CD4-positive, CD25-positive, alpha-beta regulatory T cell (primary cell): ENCODE measurements around the gene SIAE. TPM values are rescaled to one million over a fixed set of nuclear protein-coding genes. Genes with fewer than 3 reads are reported as not detected.
A peak's percentile ranks its signal among the peaks of the same experiment; 100 is the strongest.

Source experiments
- ATAC-seq, 2 donors: fragments of 150-1000 bp; cut with Tn5 transposase; one replicate each; pipeline ENCODE4 v1.10.0; 2021; ENCODE audit warnings: low read depth in 2 of 2, moderate number of reproducible peaks in 2 of 2, moderate library complexity in 1 of 2
- DNase-seq, 3 donors: peaks; one replicate each; pipeline versions ENCODE4 v3.0.0 to v3.0.0-alpha.2; 2012 to 2022; ENCODE audit warnings: mixed read lengths in 1 of 3
- H3K27ac ChIP-seq: one replicate; pipeline ENCODE4 v1.7.0; 2013; ENCODE audit warnings: mild to moderate bottlenecking, low read length; ENCODE audit not compliant: insufficient read depth, poor library complexity, severe bottlenecking
- H3K27me3 ChIP-seq: one replicate; pipeline ENCODE4 v1.7.0; 2013; ENCODE audit warnings: low read length; ENCODE audit not compliant: control insufficient read depth, insufficient read depth
- H3K36me3 ChIP-seq: one replicate; pipeline ENCODE4 v1.7.0; 2013; ENCODE audit warnings: mild to moderate bottlenecking, low read length, moderate library complexity; ENCODE audit not compliant: control insufficient read depth, insufficient read depth
- H3K4me1 ChIP-seq: 2 replicates; pipeline ENCODE4 v1.7.0; 2013; ENCODE audit warnings: mild to moderate bottlenecking, low read length; ENCODE audit not compliant: insufficient read depth, control insufficient read depth, poor library complexity, severe bottlenecking
- H3K4me3 ChIP-seq: one replicate; pipeline ENCODE4 v1.7.0; 2013; ENCODE audit warnings: low read depth, mild to moderate bottlenecking, low read length, moderate library complexity
- H3K9me3 ChIP-seq, 2 experiments: 1 replicate in 1 of 2; 2 replicates in 1 of 2; pipeline ENCODE4 v1.7.0; 2013; ENCODE audit warnings: low read length in 2 of 2, mild to moderate bottlenecking in 1 of 2, moderate library complexity in 1 of 2; ENCODE audit not compliant: control insufficient read depth in 2 of 2
- H3K27ac Mint-ChIP-seq, 3 donors: one replicate each; pipeline ENCODE4 v1.8.0; 2020 to 2022; ENCODE audit warnings: mild to moderate bottlenecking in 3 of 3, mixed read lengths in 3 of 3, moderate library complexity in 2 of 3
- H3K27me3 Mint-ChIP-seq: one replicate; pipeline ENCODE4 v1.8.0; 2022; ENCODE audit warnings: mild to moderate bottlenecking, mixed read lengths
- H3K36me3 Mint-ChIP-seq: one replicate; pipeline ENCODE4 v1.8.0; 2020; ENCODE audit warnings: mixed read lengths
- H3K4me1 Mint-ChIP-seq, 4 donors: one replicate each; pipeline ENCODE4 v1.8.0; 2020 to 2022; ENCODE audit warnings: mixed read lengths in 4 of 4, mild to moderate bottlenecking in 1 of 4
- H3K4me3 Mint-ChIP-seq, 4 donors: one replicate each; pipeline ENCODE4 v1.8.0; 2020 to 2022; ENCODE audit warnings: mild to moderate bottlenecking in 4 of 4, mixed read lengths in 4 of 4, moderate library complexity in 3 of 4
- H3K9me3 Mint-ChIP-seq, 7 donors: one replicate each; pipeline ENCODE4 v1.8.0; 2020 to 2022; ENCODE audit warnings: mixed read lengths in 7 of 7, mild to moderate bottlenecking in 3 of 7, moderate library complexity in 2 of 7
- polyA plus RNA-seq, 4 donors: library from polyadenylated mRNA; unstranded; fragments of 300-500 nt; fragmentation: Illumina TruSeq; gene quantifications; one replicate each; pipeline ENCODE4 v1.2.3, GENCODE V29; 2021
- total RNA-seq: library from RNA; stranded (reverse); gene quantifications from one replicate; pipeline ENCODE4 v1.2.3, GENCODE V29; 2022

SIAE gene
- total RNA-seq = 5.0 TPM
- 1 to 10 TPM; 1.4 to 3.0 (median 2.3) TPM for polyA plus RNA-seq

- Mint-ChIP-seq H3K4me3 (peak within 1 kb of the TSS; percentile 85 to 94 (median 90)), H3K36me3 (no peaks in the 10 kb centered on the region), H3K9me3 (peaks cover 0 to 1% (median 0%) of the 10 kb centered on the region in 7 donors), H3K4me1 (peaks cover 0 to 40% (median 23%) of the 10 kb centered on the region in 4 donors), H3K27me3 (peaks cover 20% of the 10 kb centered on the region), H3K27ac (peak within 1 kb of the TSS; percentile 90 to 96 (median 92))
- peak within 1 kb of the TSS; percentile 80 for H3K27ac ChIP-seq
- H3K27me3 ChIP-seq = peaks cover 5% of the 10 kb centered on the region
- H3K9me3 ChIP-seq = no peaks in the 10 kb centered on the region
- DNase-seq (peak; percentile 80 to 96 (median 88)), ATAC-seq (peak; percentile 85 to 87)
- H3K4me1 ChIP-seq = peaks cover 22% of the 10 kb centered on the region
- H3K36me3 ChIP-seq = no peaks in the 10 kb centered on the region
- H3K4me3 ChIP-seq = peak within 1 kb of the TSS; percentile 51
These were observed at the start of gene SIAE, which contains the start of gene SPA17 for GRCh38 chr11:124673333-124674167. Gene SIAE (minus strand): TSS chr11:124673739. CDS start chr11:124673708, 31 bp downstream. Gene SPA17 (plus strand): TSS chr11:124673904. CDS start chr11:124675265, 1,361 bp downstream.

- Histone ChIP-seq H3K36me3 (no peaks in the 10 kb centered on the region), H3K4me1 (peaks cover 9% of the 10 kb centered on the region), H3K4me3 (no peak overlapping the region), H3K27ac (no peak overlapping the region), H3K9me3 (no peaks in the 10 kb centered on the region), H3K27me3 (peaks cover 37% of the 10 kb centered on the region)
- Mint-ChIP-seq H3K4me1 (peaks cover 5 to 23% (median 8%) of the 10 kb centered on the region in 4 donors), H3K4me3 (no peak overlapping the region), H3K27ac (peak overlapping the region in 1 of 3 donors; percentile 57), H3K36me3 (no peaks in the 10 kb centered on the region), H3K27me3 (peaks cover 54% of the 10 kb centered on the region), H3K9me3 (peaks cover 0 to 2% (median 0%) of the 10 kb centered on the region in 7 donors)
- no peak for DNase-seq
- no peak for ATAC-seq
These were observed 48.6 kb upstream of the SIAE start for GRCh38 chr11:124722176-124722575.

GRCh38 chr11:124719534-124719933, 46.0 kb upstream of the SIAE start:
- Mint-ChIP-seq H3K4me3 (no peak overlapping the region), H3K4me1 (peaks cover 5 to 21% (median 7%) of the 10 kb centered on the region in 4 donors), H3K36me3 (peaks cover 7% of the 10 kb centered on the region)

GRCh38 chr11:124718801-124719200, 45.3 kb upstream of the SIAE start:
- Histone ChIP-seq H3K4me3 (no peak overlapping the region), H3K27me3 (peaks cover 39% of the 10 kb centered on the region), H3K36me3 (no peaks in the 10 kb centered on the region), H3K4me1 (peaks cover 9% of the 10 kb centered on the region), H3K27ac (no peak overlapping the region), H3K9me3 (no peaks in the 10 kb centered on the region)
- ATAC-seq (no peak), DNase-seq (no peak)
- Mint-ChIP-seq H3K9me3 (peaks cover 0 to 2% (median 0%) of the 10 kb centered on the region in 7 donors), H3K27ac (no peak overlapping the region), H3K4me3 (no peak overlapping the region), H3K36me3 (peaks cover 7% of the 10 kb centered on the region), H3K4me1 (peaks cover 5 to 21% (median 7%) of the 10 kb centered on the region in 4 donors), H3K27me3 (peaks cover 65% of the 10 kb centered on the region)

More at GRCh38 chr11:124719534-124719933, 46.0 kb upstream of the SIAE start:
- peaks cover 0 to 2% (median 0%) of the 10 kb centered on the region in 7 donors for H3K9me3 Mint-ChIP-seq
- H3K27ac ChIP-seq = no peak overlapping the region
- peaks cover 62% of the 10 kb centered on the region for H3K27me3 Mint-ChIP-seq
- no peaks in the 10 kb centered on the region for H3K9me3 ChIP-seq
- DNase-seq = no peak
- no peak overlapping the region for H3K4me3 ChIP-seq
- no peak overlapping the region for H3K27ac Mint-ChIP-seq
- peaks cover 37% of the 10 kb centered on the region for H3K27me3 ChIP-seq
- peaks cover 9% of the 10 kb centered on the region for H3K4me1 ChIP-seq
- H3K36me3 ChIP-seq = no peaks in the 10 kb centered on the region
- no peak for ATAC-seq

- Mint-ChIP-seq H3K4me3 (peak overlapping the region in 2 of 4 donors; percentile 13 to 25), H3K4me1 (peaks cover 5 to 21% (median 7%) of the 10 kb centered on the region in 4 donors), H3K9me3 (peaks cover 0 to 2% (median 0%) of the 10 kb centered on the region in 7 donors), H3K36me3 (peaks cover 7% of the 10 kb centered on the region), H3K27ac (peak overlapping the region in 1 of 3 donors; percentile 4), H3K27me3 (peaks cover 62% of the 10 kb centered on the region)
- Histone ChIP-seq H3K27me3 (peaks cover 36% of the 10 kb centered on the region), H3K4me3 (peak overlapping the region; percentile 24), H3K9me3 (no peaks in the 10 kb centered on the region), H3K36me3 (no peaks in the 10 kb centered on the region), H3K4me1 (peaks cover 9% of the 10 kb centered on the region), H3K27ac (no peak overlapping the region)
- no peak for DNase-seq
- no peak for ATAC-seq
These were observed 44.5 kb upstream of the SIAE start for GRCh38 chr11:124717786-124718651.

- no peaks in the 10 kb centered on the region for H3K36me3 ChIP-seq
- H3K9me3 Mint-ChIP-seq = peaks cover 0 to 2% (median 0%) of the 10 kb centered on the region in 7 donors
- peaks cover 9% of the 10 kb centered on the region for H3K4me1 ChIP-seq
- ATAC-seq (no peak), DNase-seq (no peak)
- peak overlapping the region in 1 of 3 donors; percentile 4 for H3K27ac Mint-ChIP-seq
- no peaks in the 10 kb centered on the region for H3K9me3 ChIP-seq
- no peak overlapping the region for H3K4me3 ChIP-seq
- H3K4me3 Mint-ChIP-seq = peak overlapping the region in 2 of 4 donors; percentile 7 to 13
- H3K27ac ChIP-seq = no peak overlapping the region
- H3K4me1 Mint-ChIP-seq = peaks cover 5 to 15% (median 7%) of the 10 kb centered on the region in 4 donors
- H3K27me3 ChIP-seq = peaks cover 35% of the 10 kb centered on the region
- H3K36me3 Mint-ChIP-seq = peaks cover 7% of the 10 kb centered on the region
- H3K27me3 Mint-ChIP-seq = peaks cover 57% of the 10 kb centered on the region
These were observed 43.9 kb upstream of the SIAE start for GRCh38 chr11:124717421-124717785.

- DNase-seq (no peak), ATAC-seq (no peak)
- H3K4me3 Mint-ChIP-seq = no peak overlapping the region
- Histone ChIP-seq H3K27ac (no peak overlapping the region), H3K9me3 (no peaks in the 10 kb centered on the region), H3K36me3 (no peaks in the 10 kb centered on the region), H3K4me3 (no peak overlapping the region), H3K4me1 (peaks cover 9% of the 10 kb centered on the region), H3K27me3 (peaks cover 30% of the 10 kb centered on the region)
- peaks cover 7% of the 10 kb centered on the region for H3K36me3 Mint-ChIP-seq
- peaks cover 52% of the 10 kb centered on the region for H3K27me3 Mint-ChIP-seq
- H3K9me3 Mint-ChIP-seq = peaks cover 0 to 2% (median 0%) of the 10 kb centered on the region in 7 donors
- peaks cover 5 to 11% (median 7%) of the 10 kb centered on the region in 4 donors for H3K4me1 Mint-ChIP-seq
- H3K27ac Mint-ChIP-seq = no peak overlapping the region
These were observed 43.1 kb upstream of the SIAE start for GRCh38 chr11:124716591-124716990.
